IMR-90 (cell line): Measurements from ENCODE around the gene TIGAR.

ENCODE experiments used
- CHD1 ChIP-seq: IDR thresholded peaks from 2 replicates; pipeline ENCODE4 v1.6.1; 2012; ENCODE audit warnings: low read depth, low read length, improper control_type of control experiment
- CTCF ChIP-seq: conservative IDR thresholded peaks from 2 replicates; pipeline ENCODE4 v1.5.1; 2012; ENCODE audit warnings: mild to moderate bottlenecking, low read depth, low read length, improper control_type of control experiment
- MXI1 ChIP-seq: IDR thresholded peaks from 2 replicates; pipeline ENCODE4 v1.6.1; 2012; ENCODE audit warnings: low read depth, mild to moderate bottlenecking, low read length, moderate library complexity, borderline replicate concordance
- POLR2A ChIP-seq: IDR thresholded peaks from 2 replicates; pipeline ENCODE4 v1.6.1; 2012; ENCODE audit warnings: mild to moderate bottlenecking, low read depth, low read length
- RAD21 ChIP-seq: IDR thresholded peaks from 2 replicates; pipeline ENCODE4 v1.6.1; 2012; ENCODE audit warnings: low read length, improper control_type of control experiment
- RCOR1 ChIP-seq: IDR thresholded peaks from 2 replicates; pipeline ENCODE4 v1.6.1; 2012; ENCODE audit warnings: mild to moderate bottlenecking, low read length, improper control_type of control experiment; ENCODE audit not compliant: insufficient replicate concordance
- RFX5 ChIP-seq: IDR thresholded peaks from 2 replicates; pipeline ENCODE4 v1.8.0; 2012; ENCODE audit warnings: low read depth, mild to moderate bottlenecking, low read length, moderate library complexity
- SMC3 ChIP-seq: fragments of 150-350 bp; IDR thresholded peaks from 2 replicates; pipeline ENCODE4 v1.6.1; 2016; ENCODE audit warnings: low read depth, mild to moderate bottlenecking, antibody characterized with exemption, low read length, moderate library complexity
- USF2 ChIP-seq: fragments of 150-350 bp; IDR thresholded peaks from 2 replicates; pipeline ENCODE4 v1.6.1; 2017; ENCODE audit warnings: mild to moderate bottlenecking, antibody characterized with exemption, low read length, low read depth

- TF ChIP-seq CTCF (no peak), POLR2A (no peak), MXI1 (no peak), USF2 (no peak), RFX5 (no peak), RCOR1 (no peak), RAD21 (no peak), SMC3 (no peak), CHD1 (no peak)
These were observed 66.6 kb downstream of the TIGAR start for GRCh38 chr12:4387607-4388006.
